HepG2 (cell line): ENCODE measurements around the gene PDE9A. TPM values are rescaled to one million over a fixed set of nuclear protein-coding genes. Genes with fewer than 3 reads are reported as not detected.

ENCODE experiments used
- CREB1 ChIP-seq, 2 experiments: fragments of 450-650 bp in 1 of 2; IDR thresholded peaks; 2 replicates each; pipeline ENCODE4 v1.6.1; 2016 to 2017; ENCODE audit warnings: control low read depth in 1 of 2, mild to moderate bottlenecking in 1 of 2, missing compliant biosample characterization in 1 of 2, missing genetic modification characterization in 1 of 2
- DZIP1 ChIP-seq: sonication (generic); formaldehyde crosslinking; IDR thresholded peaks from 2 replicates; pipeline ENCODE4 v1.5.0; 2020; ENCODE audit warnings: mild to moderate bottlenecking, missing genetic modification reagents
- GABPB1 ChIP-seq: IDR thresholded peaks from 2 replicates; pipeline ENCODE4 v1.6.1; 2016; ENCODE audit warnings: mild to moderate bottlenecking, missing genetic modification reagents, moderate library complexity, missing compliant biosample characterization
- HNRNPH1 ChIP-seq: fragments of 200-400 bp; formaldehyde crosslinking; optimal IDR thresholded peaks from 2 replicates; pipeline ENCODE3; 2017; ENCODE audit warnings: mild to moderate bottlenecking, low read depth, low read length
- LBX2 ChIP-seq: sonication (generic); formaldehyde crosslinking; IDR thresholded peaks from 2 replicates; pipeline ENCODE4 v1.5.0; 2020; ENCODE audit warnings: missing genetic modification reagents, mild to moderate bottlenecking, borderline replicate concordance
- PAX8 ChIP-seq: sonication (generic); formaldehyde crosslinking; IDR thresholded peaks from 2 replicates; pipeline ENCODE4 v1.8.0; 2022; ENCODE audit warnings: mild to moderate bottlenecking, missing genetic modification reagents, borderline replicate concordance
- PITX1 ChIP-seq: sonication (generic); formaldehyde crosslinking; IDR thresholded peaks from 2 replicates; pipeline ENCODE4 v1.5.1; 2020; ENCODE audit warnings: mild to moderate bottlenecking, missing genetic modification reagents
- PREB ChIP-seq: sonication (generic); formaldehyde crosslinking; IDR thresholded peaks from 2 replicates; pipeline ENCODE4 v1.4.0; 2020; ENCODE audit warnings: missing genetic modification reagents
- RXRB ChIP-seq: IDR thresholded peaks from 2 replicates; pipeline ENCODE4 v1.6.1; 2016; ENCODE audit warnings: borderline replicate concordance, missing genetic modification reagents, missing compliant biosample characterization
- USF2 ChIP-seq, 2 experiments: sonication (generic) in 1 of 2; formaldehyde crosslinking in 1 of 2; IDR thresholded peaks; 2 replicates each; pipeline versions ENCODE4 v1.5.1 to v1.6.1; 2011 to 2020; ENCODE audit warnings: borderline replicate concordance in 1 of 2, low read depth in 1 of 2, low read length in 1 of 2, mild to moderate bottlenecking in 1 of 2, missing genetic modification reagents in 1 of 2, moderate library complexity in 1 of 2
- ZBTB38 ChIP-seq: sonication (generic); formaldehyde crosslinking; IDR thresholded peaks from 2 replicates; pipeline ENCODE4 v1.5.1; 2020; ENCODE audit warnings: mild to moderate bottlenecking, missing genetic modification reagents
- ZNF329 ChIP-seq: sonication (generic); formaldehyde crosslinking; IDR thresholded peaks from 2 replicates; pipeline ENCODE4 v1.9.0; 2021; ENCODE audit warnings: low read depth, mild to moderate bottlenecking, missing genetic modification reagents
- ZNF512B ChIP-seq: sonication (generic); formaldehyde crosslinking; IDR thresholded peaks from 2 replicates; pipeline ENCODE4 v1.5.1; 2020; ENCODE audit warnings: missing genetic modification reagents, mild to moderate bottlenecking, borderline replicate concordance
- ZNF557 ChIP-seq: sonication (generic); formaldehyde crosslinking; IDR thresholded peaks from 2 replicates; pipeline ENCODE4 v1.4.0; 2020; ENCODE audit warnings: missing genetic modification reagents
- ZNF709 ChIP-seq: sonication (generic); formaldehyde crosslinking; IDR thresholded peaks from 2 replicates; pipeline ENCODE4 v1.5.0; 2020; ENCODE audit warnings: mild to moderate bottlenecking, missing genetic modification reagents
- polyA plus RNA-seq, 8 experiments: library from polyadenylated mRNA; depleted of rRNA in 3 of 8; stranded (reverse) in 7 of 8; unstranded in 1 of 8; fragments of >200 nt; fragmentation: Illumina TruSeq in 4 of 8; extraction: Trizol in 4 of 8; gene quantifications; 2 replicates each; pipeline versions ENCODE4 v1.2.1 to v1.2.3, GENCODE V29; 2011 to 2016; ENCODE audit warnings: low read depth in 4 of 8, missing spikeins in 1 of 8, mixed read lengths in 1 of 8; ENCODE audit not compliant: insufficient read depth in 1 of 8
- total RNA-seq, 5 experiments: library from RNA; depleted of rRNA; stranded (reverse); fragments of >200 nt; fragmentation: Illumina TruSeq; extraction: Trizol; gene quantifications; 2 replicates each; pipeline ENCODE4 v1.2.3, GENCODE V29; 2016; ENCODE audit warnings: low read depth in 1 of 5

The PDE9A gene
- total and polyA plus RNA-seq, 2 of the 13 experiments (the other 11 are each of a cell fraction or from before 2014, with no cell fraction given), result 4.6 to 19.7 TPM

- TF ChIP-seq DZIP1 (CRISPR knock-in tag), result peak; percentile 86; the same call in 1 of the 2 replicates
- TF ChIP-seq RXRB (CRISPR knock-in tag), result peak; percentile 50; the same call in 1 of the 2 replicates
- TF ChIP-seq USF2 (IDR thresholded peaks at IDR 0.05; ENCODE audit: low read depth, low read length), result no peak
- TF ChIP-seq USF2 (CRISPR knock-in tag; IDR thresholded peaks at IDR 0.05; ENCODE audit: borderline replicate concordance), result no peak
- no peak for TF ChIP-seq ZNF709 (CRISPR knock-in tag)
- 0 out of 2 replicates have a peak, but pooled peaks have one; percentile 41 for TF ChIP-seq ZNF512B (CRISPR knock-in tag)
- TF ChIP-seq ZNF329 (CRISPR knock-in tag), result no peak
- no peak for TF ChIP-seq ZNF557 (CRISPR knock-in tag)
- TF ChIP-seq ZBTB38 (CRISPR knock-in tag), result peak; percentile 90
- TF ChIP-seq PITX1 (CRISPR knock-in tag), result peak; percentile 31; the same call in 1 of the 2 replicates
- TF ChIP-seq HNRNPH1, result no peak
- TF ChIP-seq LBX2 (CRISPR knock-in tag), result no peak
- TF ChIP-seq CREB1 (IDR thresholded peaks at IDR 0.05), result peak; percentile 70
- no peak for TF ChIP-seq CREB1 (CRISPR knock-in tag; IDR thresholded peaks at IDR 0.05)
- TF ChIP-seq PREB (CRISPR knock-in tag), result no peak
- TF ChIP-seq GABPB1 (CRISPR knock-in tag), result peak; percentile 41; the same call in 1 of the 2 replicates
- no peak for TF ChIP-seq PAX8 (CRISPR knock-in tag)
Measured at GRCh38 chr21:42760951-42761751, 107.7 kb downstream of the PDE9A start (continued).
